MCF 10A (cell line): Measurements from ENCODE around the gene MAP1LC3A. TPM values are rescaled to one million over a fixed set of nuclear protein-coding genes. Genes with fewer than 3 reads are reported as not detected.

ENCODE experiments used
- BruUV-seq: library from RNA; stranded (reverse); fragments of 400-500 nt; replicated peaks from 2 replicates; lab custom pipeline; 2021; lab: Mats Ljungman, UMichigan
- CTCF ChIA-PET: fragments of 300-600 bp; sonication (Branson Sonifier 250); formaldehyde crosslinking; extraction: SDS; loops from one replicate; lab custom pipeline; 2021; ENCODE audit warnings: antibody characterized with exemption, inconsistent platforms; lab: Yijun Ruan, JAX
- POLR2A ChIA-PET: fragments of 300-600, 350-650 bp; sonication (Branson Sonifier 250); formaldehyde crosslinking; extraction: SDS; loops from one replicate; lab custom pipeline; 2020; ENCODE audit warnings: antibody characterized with exemption, inconsistent platforms; lab: Yijun Ruan, JAX
- DNase-seq: peaks from one replicate; pipeline ENCODE4 v3.0.0-alpha.2; 2018; ENCODE audit not compliant: unreplicated experiment
- H3K27ac Mint-ChIP-seq: one replicate; pipeline ENCODE4 v1.8.0; 2022; ENCODE audit warnings: mild to moderate bottlenecking, low read depth, mixed read lengths; ENCODE audit not compliant: unreplicated experiment
- H3K27me3 Mint-ChIP-seq: one replicate; pipeline ENCODE4 v1.8.0; 2022; ENCODE audit warnings: mixed read lengths; ENCODE audit not compliant: insufficient read depth, unreplicated experiment
- H3K36me3 Mint-ChIP-seq: one replicate; pipeline ENCODE4 v1.8.0; 2022; ENCODE audit warnings: mild to moderate bottlenecking, moderate library complexity, mixed read lengths; ENCODE audit not compliant: insufficient read depth, unreplicated experiment
- H3K4me1 Mint-ChIP-seq: one replicate; pipeline ENCODE4 v1.8.0; 2022; ENCODE audit warnings: mixed read lengths; ENCODE audit not compliant: insufficient read depth, unreplicated experiment
- H3K4me3 Mint-ChIP-seq: one replicate; pipeline ENCODE4 v1.8.0; 2022; ENCODE audit warnings: mild to moderate bottlenecking, moderate library complexity, mixed read lengths; ENCODE audit not compliant: unreplicated experiment
- H3K9me3 Mint-ChIP-seq: one replicate; pipeline ENCODE4 v1.8.0; 2022; ENCODE audit warnings: mixed read lengths; ENCODE audit not compliant: unreplicated experiment
- CTCF ChIP-seq: fragments of 200-600 bp; IDR thresholded peaks from one replicate; pipeline ENCODE4 v1.8.0; 2022; ENCODE audit warnings: antibody characterized with exemption, mild to moderate bottlenecking; ENCODE audit not compliant: unreplicated experiment
- intact Hi-C: fragments of 100-400 bp; cut with micrococcal nuclease; formaldehyde crosslinking; loops from 2 replicates; pipeline ENCODE4 v1.14.1; 2022
- total RNA-seq: library from RNA; stranded (reverse); gene quantifications from 2 replicates; pipeline ENCODE4 v1.2.3, GENCODE V29; 2022

MAP1LC3A gene
- total RNA-seq, 1 experiment from 2014 or later, result 10.5 TPM

GRCh38 chr20:34582911-34583310 is 24.4 kb downstream of the MAP1LC3A start:
- TF ChIP-seq CTCF, result no peak
- H3K4me1 Mint-ChIP-seq, result no peaks in the 10 kb centered on the region
- intact Hi-C loops, result no loop called here
- CTCF ChIA-PET, result interaction anchor here (0.7 to 7.7 kb wide), 4 partner anchors 8 to 406 kb away, joined by 3 to 136 read pairs (median 4); no protein-coding TSS in a partner anchor
- H3K4me3 Mint-ChIP-seq, result no peak overlapping the region
- POLR2A ChIA-PET, result interaction anchor here (1.0 to 2.0 kb wide), 3 partner anchors 93 to 121 kb away, joined by 3 to 10 read pairs (median 4); partner anchors contain the start of genes PIGU and TP53INP2
- no peak for DNase-seq
- H3K27ac Mint-ChIP-seq, result no peak overlapping the region
- BruUV-seq, result no TSS peak
- H3K27me3 Mint-ChIP-seq, result no peaks in the 10 kb centered on the region
- no peaks in the 10 kb centered on the region for H3K9me3 Mint-ChIP-seq
- peaks cover 9% of the 10 kb centered on the region for H3K36me3 Mint-ChIP-seq

GRCh38 chr20:34583544-34583943 is 25.0 kb downstream of the MAP1LC3A start:
- no peaks in the 10 kb centered on the region for H3K4me1 Mint-ChIP-seq
- ChIA-PET POLR2A (interaction anchor here (0.6 to 2.0 kb wide), 3 partner anchors 93 to 189 kb away, joined by 3 to 10 read pairs (median 4); partner anchors contain the start of genes PIGU and TP53INP2), CTCF (interaction anchor here (0.7 to 7.7 kb wide), 8 partner anchors 9 to 189 kb away, joined by 3 to 136 read pairs (median 4); no protein-coding TSS in a partner anchor)
- no peak for TF ChIP-seq CTCF
- no peak overlapping the region for H3K4me3 Mint-ChIP-seq
- DNase-seq, result no peak
- H3K27ac Mint-ChIP-seq, result no peak overlapping the region
- no TSS peak for BruUV-seq
- no peaks in the 10 kb centered on the region for H3K9me3 Mint-ChIP-seq
- intact Hi-C loops, result no loop called here
- H3K36me3 Mint-ChIP-seq, result peaks cover 11% of the 10 kb centered on the region
- no peaks in the 10 kb centered on the region for H3K27me3 Mint-ChIP-seq

DNA sequence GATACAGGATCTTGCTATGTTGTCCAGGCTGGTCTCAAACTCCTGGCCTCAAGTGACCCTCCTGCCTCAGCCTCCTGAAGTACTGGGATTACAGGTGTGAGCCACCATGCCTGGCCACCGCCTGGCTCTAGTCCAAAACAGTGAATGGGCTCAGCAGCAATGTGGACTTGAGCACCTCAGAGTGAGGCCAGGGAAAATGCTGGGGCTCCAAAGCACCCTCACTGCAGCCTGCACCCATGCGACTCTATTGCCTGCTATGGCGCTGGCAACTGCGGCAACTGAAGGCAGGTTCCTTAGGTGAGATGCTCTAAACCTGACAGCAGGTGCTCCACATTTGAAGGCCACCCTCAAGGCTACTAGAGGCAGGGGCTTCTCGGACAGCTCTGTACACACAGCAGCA is 26.5 kb downstream of the MAP1LC3A start:
- H3K36me3 Mint-ChIP-seq, result peaks cover 11% of the 10 kb centered on the region
- POLR2A ChIA-PET, result interaction anchor here (0.6 kb wide), 1 partner anchor 97 kb away, joined by 3 read pairs; no protein-coding TSS in a partner anchor
- H3K9me3 Mint-ChIP-seq, result no peaks in the 10 kb centered on the region
- no peaks in the 10 kb centered on the region for H3K4me1 Mint-ChIP-seq
- H3K4me3 Mint-ChIP-seq, result no peak overlapping the region
- intact Hi-C loops, result no loop called here
- CTCF ChIA-PET, result interaction anchor here (1.2 kb wide), 1 partner anchor 120 kb away, joined by 3 read pairs; no protein-coding TSS in a partner anchor
- H3K27me3 Mint-ChIP-seq, result no peaks in the 10 kb centered on the region
- DNase-seq, result no peak
- TF ChIP-seq CTCF, result no peak
- no TSS peak for BruUV-seq
- no peak overlapping the region for H3K27ac Mint-ChIP-seq

- POLR2A ChIA-PET, result interaction anchor here (0.6 kb wide), 1 partner anchor 290 kb away, joined by 4 read pairs; the partner anchor contains the start of gene ACSS2
Measured at GRCh38 chr20:34586488-34587163, 28.1 kb downstream of the MAP1LC3A start.

More at GRCh38 chr20:34586488-34587163, 28.1 kb downstream of the MAP1LC3A start:
- DNase-seq, result no peak
- Mint-ChIP-seq H3K9me3 (no peaks in the 10 kb centered on the region), H3K27ac (no peak overlapping the region), H3K27me3 (no peaks in the 10 kb centered on the region), H3K4me1 (no peaks in the 10 kb centered on the region), H3K4me3 (no peak overlapping the region), H3K36me3 (peaks cover 6% of the 10 kb centered on the region)
- CTCF ChIA-PET, result interaction anchor here (0.9 kb wide), 1 partner anchor 160 kb away, joined by 3 read pairs; no protein-coding TSS in a partner anchor
- intact Hi-C loops, result no loop called here
- TF ChIP-seq CTCF, result no peak
- BruUV-seq, result no TSS peak
